Activated CD4-positive, CD25-positive, alpha-beta regulatory T cell (primary cell): Measurements from ENCODE around the gene ITGA2B.
"Not testable (repeated sequence)": the region's sequence is repeated elsewhere in the genome, so short reads cannot be mapped to it uniquely, and the experiment has no call there.

Source experiments
- DNase-seq, 4 experiments: peaks; one replicate each; lab custom pipeline; 2025; lab: John Stamatoyannopoulos, UW

The ITGA2B gene

DNA sequence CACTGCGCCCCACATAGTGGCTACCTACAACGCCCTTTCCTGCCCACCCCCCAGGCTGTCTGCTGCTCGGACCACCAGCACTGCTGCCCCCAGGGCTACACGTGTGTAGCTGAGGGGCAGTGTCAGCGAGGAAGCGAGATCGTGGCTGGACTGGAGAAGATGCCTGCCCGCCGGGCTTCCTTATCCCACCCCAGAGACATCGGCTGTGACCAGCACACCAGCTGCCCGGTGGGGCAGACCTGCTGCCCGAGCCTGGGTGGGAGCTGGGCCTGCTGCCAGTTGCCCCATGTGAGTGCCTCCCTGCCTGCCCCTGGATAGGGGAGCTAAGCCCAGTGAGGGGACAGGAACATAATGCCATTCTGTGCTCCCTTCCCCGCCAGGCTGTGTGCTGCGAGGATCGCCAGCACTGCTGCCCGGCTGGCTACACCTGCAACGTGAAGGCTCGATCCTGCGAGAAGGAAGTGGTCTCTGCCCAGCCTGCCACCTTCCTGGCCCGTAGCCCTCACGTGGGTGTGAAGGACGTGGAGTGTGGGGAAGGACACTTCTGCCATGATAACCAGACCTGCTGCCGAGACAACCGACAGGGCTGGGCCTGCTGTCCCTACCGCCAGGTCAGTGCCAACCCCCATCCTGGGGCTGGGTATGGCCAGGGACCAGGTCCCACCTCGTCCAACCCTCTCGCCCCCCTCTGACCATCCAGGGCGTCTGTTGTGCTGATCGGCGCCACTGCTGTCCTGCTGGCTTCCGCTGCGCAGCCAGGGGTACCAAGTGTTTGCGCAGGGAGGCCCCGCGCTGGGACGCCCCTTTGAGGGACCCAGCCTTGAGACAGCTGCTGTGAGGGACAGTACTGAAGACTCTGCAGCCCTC is 37.3 kb downstream of the ITGA2B start:
- no peak for DNase-seq

- DNase-seq = no peak
These were observed 38.0 kb downstream of the ITGA2B start for GRCh38 chr17:44351464-44351863.

- DNase-seq = peak; percentile 40 to 56 (median 52)
These were observed 38.7 kb downstream of the ITGA2B start for GRCh38 chr17:44350733-44351226.

GRCh38 chr17:44349553-44350070 is 39.8 kb downstream of the ITGA2B start:
- DNase-seq = no peak

DNA sequence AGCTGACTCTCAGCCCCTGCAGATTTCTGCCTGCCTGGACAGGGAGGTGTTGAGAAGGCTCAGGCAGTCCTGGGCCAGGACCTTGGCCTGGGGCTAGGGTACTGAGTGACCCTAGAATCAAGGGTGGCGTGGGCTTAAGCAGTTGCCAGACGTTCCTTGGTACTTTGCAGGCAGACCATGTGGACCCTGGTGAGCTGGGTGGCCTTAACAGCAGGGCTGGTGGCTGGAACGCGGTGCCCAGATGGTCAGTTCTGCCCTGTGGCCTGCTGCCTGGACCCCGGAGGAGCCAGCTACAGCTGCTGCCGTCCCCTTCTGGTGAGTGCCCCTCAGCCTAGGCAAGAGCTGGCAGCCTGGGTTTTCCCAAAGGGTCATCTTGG is 40.5 kb downstream of the ITGA2B start:
- no peak for DNase-seq

GRCh38 chr17:44348234-44348987 is 41.0 kb downstream of the ITGA2B start:
- no peak for DNase-seq

- DNase-seq = not testable (repeated sequence)
These were observed 42.0 kb downstream of the ITGA2B start for GRCh38 chr17:44347206-44348055.

DNA sequence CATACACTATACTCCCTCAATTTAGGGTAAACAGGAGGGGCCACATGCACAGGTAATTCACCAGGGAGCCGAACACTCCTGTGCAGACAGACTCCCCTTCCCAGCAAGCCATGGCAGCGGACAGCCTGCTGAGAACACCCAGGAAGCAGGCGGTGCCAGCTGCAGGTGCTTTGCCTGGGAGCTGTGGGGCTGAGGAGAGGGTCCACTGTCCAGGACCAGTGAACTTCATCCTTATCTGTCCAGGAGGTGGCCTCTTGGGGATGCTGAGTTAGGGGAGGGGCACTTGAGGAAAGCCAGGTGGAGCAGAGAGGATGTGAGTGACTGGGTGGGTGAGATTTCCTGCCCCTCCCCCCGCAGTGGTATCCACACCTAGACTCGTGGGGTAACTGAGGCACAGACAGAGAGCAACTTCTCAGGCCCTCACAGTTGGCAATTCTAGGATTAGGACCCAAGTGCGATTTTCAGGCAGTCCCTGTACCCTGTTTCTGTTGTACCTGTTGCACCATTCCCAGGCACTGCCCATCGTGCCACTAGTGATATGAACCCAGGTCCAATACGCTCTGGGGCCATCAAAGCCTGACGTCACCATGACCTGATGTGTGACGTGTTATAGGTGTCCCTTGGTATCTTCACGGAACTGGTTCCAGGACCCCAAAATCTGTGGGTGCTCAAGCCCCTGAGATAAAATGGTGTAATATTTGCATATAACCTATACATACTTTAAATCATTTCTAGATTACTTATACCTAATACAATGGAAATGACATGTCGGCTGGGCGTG is 43.2 kb downstream of the ITGA2B start:
- no peak for DNase-seq

DNA sequence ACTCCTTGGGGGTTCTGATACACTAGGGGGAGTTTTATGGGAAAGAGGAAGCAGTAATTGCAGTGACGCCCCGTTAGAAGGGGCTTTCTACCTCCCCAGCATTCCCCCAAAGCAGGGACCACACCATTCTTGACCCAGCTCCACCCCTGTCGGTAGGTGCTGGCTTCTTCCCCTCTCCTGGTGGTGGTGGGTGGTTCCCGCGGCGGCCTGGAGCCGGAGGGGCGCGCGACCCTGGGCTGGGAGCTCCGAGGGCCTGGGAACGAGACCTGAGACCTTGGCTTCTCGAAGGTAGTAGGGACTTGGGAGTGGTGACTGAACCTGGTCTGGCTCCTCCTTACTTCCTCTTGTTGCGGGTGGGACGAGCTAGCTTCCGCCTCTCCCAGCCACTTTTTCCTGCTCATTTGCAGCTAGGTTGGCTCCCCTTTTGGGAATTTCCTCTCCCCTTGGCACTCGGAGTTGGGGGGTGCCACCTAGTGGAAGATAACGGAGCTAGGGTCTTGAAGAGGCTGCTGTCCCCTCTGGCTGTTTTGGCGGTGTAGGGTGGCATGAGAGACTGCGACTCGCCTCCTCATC is 43.9 kb downstream of the ITGA2B start:
- DNase-seq = peak in 1 of 4 experiments; percentile 11

GRCh38 chr17:44344939-44345453 is 44.5 kb downstream of the ITGA2B start, which contains the start of gene GRN:
TSS of gene GRN (plus strand) at chr17:44345302. CDS start at chr17:44349165, 3,863 bp downstream.
- DNase-seq = peak; percentile 64 to 71 (median 69)

DNA sequence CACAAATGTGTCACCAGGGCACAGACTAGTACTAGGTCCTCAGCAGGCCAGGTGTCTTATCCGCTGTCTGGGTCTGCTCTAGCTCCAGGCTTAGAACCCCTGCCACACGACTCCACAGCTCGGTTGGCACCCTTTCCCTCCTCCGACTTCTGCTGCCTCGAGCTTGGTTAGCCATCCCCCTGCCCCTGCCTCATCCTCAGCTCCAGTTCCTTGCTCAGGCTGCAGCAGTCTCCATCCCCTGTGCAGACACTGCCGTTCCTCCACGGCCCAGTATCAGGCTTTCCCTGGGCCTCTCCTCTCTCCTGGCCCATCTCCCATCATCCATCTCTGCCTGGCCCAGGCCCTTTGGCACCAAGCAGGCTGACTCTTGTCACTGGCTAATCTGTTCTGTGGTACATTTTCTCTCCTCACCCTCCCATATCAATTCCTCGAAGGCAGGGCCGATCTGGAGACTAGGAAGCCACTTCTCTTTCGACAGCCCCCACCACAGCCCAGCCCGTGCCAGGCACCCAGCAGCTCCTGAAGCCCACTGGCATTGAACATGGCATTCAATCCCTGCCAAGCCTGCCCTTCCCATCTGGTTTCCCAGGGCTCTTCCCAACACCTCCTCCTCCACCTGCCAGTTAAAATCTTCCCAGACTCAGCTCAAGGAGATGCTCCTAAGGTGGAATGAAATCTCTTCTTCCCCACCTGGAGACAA is 45.8 kb downstream of the ITGA2B start:
- DNase-seq = no peak

DNA sequence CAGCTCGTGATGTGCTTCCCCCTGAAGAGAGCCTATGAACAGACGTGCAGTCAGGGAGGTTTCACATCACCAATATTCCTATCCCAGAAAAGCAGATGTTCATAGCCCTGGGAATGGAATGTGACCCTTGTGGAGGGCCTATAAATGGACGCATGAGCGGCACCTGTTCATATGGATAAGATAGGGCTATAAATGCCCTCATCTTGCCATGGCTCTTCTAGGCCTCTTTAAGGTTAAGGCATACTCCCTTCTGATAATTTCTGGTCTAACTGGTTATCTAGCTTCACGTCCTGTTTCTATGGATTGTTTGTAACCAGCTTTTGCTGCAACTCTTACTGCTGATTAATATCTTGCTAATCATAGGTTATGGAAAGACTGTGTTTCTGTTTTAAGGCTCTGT is 48.9 kb downstream of the ITGA2B start:
- DNase-seq = not testable (repeated sequence)

DNA sequence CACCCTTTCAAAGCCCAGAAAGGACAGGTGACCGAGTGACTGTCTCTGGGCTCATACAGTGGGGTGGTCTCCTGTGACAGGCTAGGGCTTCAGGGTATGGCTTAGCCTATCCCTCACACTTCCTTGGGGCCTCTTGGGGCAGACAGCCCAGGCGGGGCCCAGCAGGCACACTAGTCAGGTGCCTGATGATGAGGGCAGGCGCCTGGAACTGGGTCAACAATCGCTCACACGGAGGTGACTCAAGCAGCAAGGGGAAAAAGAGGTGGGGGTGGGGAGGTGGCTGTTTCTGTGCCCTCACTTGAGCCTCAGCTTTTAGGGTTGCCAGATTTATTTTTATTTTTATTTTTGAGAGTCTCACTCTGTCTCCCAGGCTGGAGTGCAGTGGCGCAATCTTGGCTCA is 50.7 kb downstream of the ITGA2B start:
- DNase-seq = no peak

GRCh38 chr17:44335968-44336367 is 53.5 kb downstream of the ITGA2B start:
- no peak for DNase-seq

- DNase-seq = no peak
These were observed 53.9 kb downstream of the ITGA2B start for GRCh38 chr17:44335564-44335963.

DNA sequence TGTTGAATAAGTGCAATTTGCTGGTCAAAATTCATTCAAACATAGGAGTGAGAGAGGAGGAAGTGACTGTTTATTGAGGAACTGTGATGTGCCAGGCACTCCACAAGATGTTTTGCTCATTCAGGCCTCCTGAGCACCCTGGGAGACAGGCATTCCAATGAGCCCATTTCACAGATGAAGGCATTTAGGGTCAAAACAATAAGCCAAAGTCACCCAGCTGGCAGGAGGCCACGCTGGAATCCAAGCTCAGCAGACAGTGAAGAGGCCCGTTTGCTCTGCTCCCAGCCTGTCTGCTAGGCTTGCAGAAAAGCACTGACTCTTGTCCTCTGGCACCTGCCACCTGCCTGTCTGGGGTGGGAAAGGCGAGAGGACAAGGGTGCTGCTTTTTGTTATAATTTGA is 54.7 kb downstream of the ITGA2B start:
- no peak for DNase-seq

DNA sequence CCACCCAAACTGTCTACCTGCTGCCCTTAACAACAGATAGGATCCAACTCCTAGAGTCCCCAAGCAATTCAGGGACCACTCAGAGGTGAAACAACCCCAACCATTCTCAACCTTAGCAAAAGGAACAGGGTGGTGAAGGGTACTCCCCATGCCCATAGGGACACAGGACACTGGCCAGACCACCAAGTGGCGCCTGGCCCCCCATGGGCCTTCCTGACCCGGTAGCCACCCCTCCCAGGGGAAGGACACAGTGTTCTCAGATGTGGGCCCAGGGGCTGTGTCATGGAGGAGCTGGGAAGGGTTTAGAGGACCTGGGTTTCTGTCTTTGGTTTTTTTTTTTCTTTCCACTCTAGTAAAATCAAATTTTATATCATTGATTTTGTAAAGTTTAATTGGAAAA is 55.1 kb downstream of the ITGA2B start:
- DNase-seq = no peak

- DNase-seq = no peak
These were observed 56.1 kb downstream of the ITGA2B start for GRCh38 chr17:44333371-44333770.

GRCh38 chr17:44331249-44331760 is 58.1 kb downstream of the ITGA2B start:
- peak in 3 of 4 experiments; percentile 34 to 45 (median 36) for DNase-seq
